SU-DHL-6 (cell line): ENCODE results near the gene CCDC127.

Experiments
- H2AFZ ChIP-seq: fragments of 200-600 bp; sonication (generic); 2 replicates; pipeline ENCODE4 v1.6.1; 2014; ENCODE audit warnings: low read depth, mild to moderate bottlenecking, moderate library complexity, mixed read lengths, antibody characterized with exemption, low read length; ENCODE audit not compliant: severe bottlenecking
- H3F3A ChIP-seq: fragments of 200-600 bp; shearing (Covaris generic); 2 replicates; pipeline ENCODE4 v1.6.0; 2016; ENCODE audit warnings: antibody characterized with exemption, mild to moderate bottlenecking; ENCODE audit not compliant: insufficient read depth
- H3K27ac ChIP-seq: fragments of 200-600 bp; sonication (generic); 2 replicates; pipeline ENCODE4 v1.5.1; 2016; ENCODE audit warnings: low read depth, mild to moderate bottlenecking, low read length, moderate library complexity, mixed read lengths
- H3K27me3 ChIP-seq: fragments of 200-600 bp; sonication (generic), shearing (Covaris generic); 2 replicates; pipeline ENCODE4 v1.6.0; 2014; ENCODE audit warnings: mild to moderate bottlenecking, low read length
- H3K36me3 ChIP-seq: fragments of 200-600 bp; sonication (generic); 2 replicates; pipeline ENCODE4 v1.6.1; 2014; ENCODE audit warnings: mild to moderate bottlenecking, low read length, mixed read lengths
- H3K4me2 ChIP-seq: fragments of 300-600, 200-600 bp; shearing (Covaris generic), sonication (generic); 2 replicates; pipeline ENCODE4 v1.6.0; 2014; ENCODE audit warnings: low read length, low read depth, mild to moderate bottlenecking; ENCODE audit not compliant: poor library complexity, severe bottlenecking
- H3K4me3 ChIP-seq: fragments of 200-600 bp; sonication (generic); 2 replicates; pipeline ENCODE4 v1.5.1; 2014; ENCODE audit warnings: antibody characterized with exemption, low read length, mild to moderate bottlenecking, mixed read lengths; ENCODE audit not compliant: insufficient read depth, poor library complexity, severe bottlenecking
- H3K79me2 ChIP-seq: fragments of 200-600 bp; sonication (generic); 2 replicates; pipeline ENCODE4 v1.6.1; 2014; ENCODE audit warnings: mild to moderate bottlenecking, low read length, moderate library complexity; ENCODE audit not compliant: insufficient read depth
- H3K9ac ChIP-seq: fragments of 200-600 bp; sonication (generic); 2 replicates; pipeline ENCODE4 v1.7.0; 2014; ENCODE audit warnings: mild to moderate bottlenecking, low read length
- H3K9me2 ChIP-seq: fragments of 200-600 bp; sonication (generic); replicated peaks from 2 replicates; pipeline ENCODE4 v1.6.1; 2014; ENCODE audit warnings: low read length; ENCODE audit not compliant: insufficient read depth
- H3K9me3 ChIP-seq: fragments of 200-600 bp; sonication (generic); 2 replicates; pipeline ENCODE4 v1.6.1; 2014; ENCODE audit warnings: low read length, mixed read lengths; ENCODE audit not compliant: insufficient read depth
- H4K20me1 ChIP-seq: fragments of 200-600 bp; sonication (generic); 2 replicates; pipeline ENCODE4 v1.6.1; 2014; ENCODE audit warnings: low read depth, mild to moderate bottlenecking, antibody characterized with exemption, low read length, moderate library complexity, mixed read lengths
- EZH2phosphoT487 ChIP-seq: fragments of 200-600 bp; sonication (generic), shearing (Covaris generic); conservative IDR thresholded peaks from 2 replicates; pipeline ENCODE4 v1.6.1; 2018; ENCODE audit warnings: mild to moderate bottlenecking, antibody characterized with exemption, low read length, moderate library complexity, mixed read lengths
- TF ChIP-seq, protein P1 (sequence below): fragments of 200-600 bp; sonication (generic); IDR thresholded peaks from one replicate; pipeline ENCODE4 v1.5.1; 2017; ENCODE audit warnings: antibody characterized with exemption, mild to moderate bottlenecking, low read length, moderate library complexity; ENCODE audit not compliant: insufficient read depth, poor library complexity, severe bottlenecking

The CCDC127 gene

DNA sequence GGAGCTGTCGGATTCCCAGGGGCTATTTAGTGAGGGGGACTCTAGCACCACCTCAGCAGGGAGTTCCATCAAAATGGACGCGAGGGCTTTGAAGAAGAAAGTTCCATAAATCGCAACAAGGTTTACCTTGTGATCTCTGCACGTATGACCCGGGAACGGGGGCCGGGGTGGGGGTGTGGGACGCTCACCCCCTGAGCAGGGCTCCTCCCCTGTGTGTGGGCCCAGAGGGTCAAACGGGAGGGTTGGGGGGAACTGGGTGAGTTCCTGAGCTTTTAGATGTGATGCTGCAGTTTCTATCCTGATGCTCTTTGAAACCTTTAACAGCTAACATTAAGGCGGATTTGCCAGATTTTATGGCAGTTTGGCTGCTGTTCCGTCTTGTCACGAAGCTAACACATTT is 45.5 kb downstream of the CCDC127 start:
- H3K27ac ChIP-seq = no peak overlapping the region
- no peaks in the 10 kb centered on the region for H3K9me2 ChIP-seq
- no peaks in the 10 kb centered on the region for H4K20me1 ChIP-seq
- no peaks in the 10 kb centered on the region for H3K79me2 ChIP-seq
- no peak overlapping the region for H3K4me3 ChIP-seq
- H2AFZ ChIP-seq = no peak overlapping the region
- no peak overlapping the region for H3K4me2 ChIP-seq
- no peaks in the 10 kb centered on the region for H3K36me3 ChIP-seq
- H3K9ac ChIP-seq = no peak overlapping the region
- H3K9me3 ChIP-seq = no peaks in the 10 kb centered on the region
- H3K27me3 ChIP-seq = no peaks in the 10 kb centered on the region
- no peak for TF ChIP-seq EZH2phosphoT487
- TF ChIP-seq, protein P1, sequence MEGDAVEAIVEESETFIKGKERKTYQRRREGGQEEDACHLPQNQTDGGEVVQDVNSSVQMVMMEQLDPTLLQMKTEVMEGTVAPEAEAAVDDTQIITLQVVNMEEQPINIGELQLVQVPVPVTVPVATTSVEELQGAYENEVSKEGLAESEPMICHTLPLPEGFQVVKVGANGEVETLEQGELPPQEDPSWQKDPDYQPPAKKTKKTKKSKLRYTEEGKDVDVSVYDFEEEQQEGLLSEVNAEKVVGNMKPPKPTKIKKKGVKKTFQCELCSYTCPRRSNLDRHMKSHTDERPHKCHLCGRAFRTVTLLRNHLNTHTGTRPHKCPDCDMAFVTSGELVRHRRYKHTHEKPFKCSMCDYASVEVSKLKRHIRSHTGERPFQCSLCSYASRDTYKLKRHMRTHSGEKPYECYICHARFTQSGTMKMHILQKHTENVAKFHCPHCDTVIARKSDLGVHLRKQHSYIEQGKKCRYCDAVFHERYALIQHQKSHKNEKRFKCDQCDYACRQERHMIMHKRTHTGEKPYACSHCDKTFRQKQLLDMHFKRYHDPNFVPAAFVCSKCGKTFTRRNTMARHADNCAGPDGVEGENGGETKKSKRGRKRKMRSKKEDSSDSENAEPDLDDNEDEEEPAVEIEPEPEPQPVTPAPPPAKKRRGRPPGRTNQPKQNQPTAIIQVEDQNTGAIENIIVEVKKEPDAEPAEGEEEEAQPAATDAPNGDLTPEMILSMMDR = no peak
- H3F3A ChIP-seq = no peaks in the 10 kb centered on the region

DNA sequence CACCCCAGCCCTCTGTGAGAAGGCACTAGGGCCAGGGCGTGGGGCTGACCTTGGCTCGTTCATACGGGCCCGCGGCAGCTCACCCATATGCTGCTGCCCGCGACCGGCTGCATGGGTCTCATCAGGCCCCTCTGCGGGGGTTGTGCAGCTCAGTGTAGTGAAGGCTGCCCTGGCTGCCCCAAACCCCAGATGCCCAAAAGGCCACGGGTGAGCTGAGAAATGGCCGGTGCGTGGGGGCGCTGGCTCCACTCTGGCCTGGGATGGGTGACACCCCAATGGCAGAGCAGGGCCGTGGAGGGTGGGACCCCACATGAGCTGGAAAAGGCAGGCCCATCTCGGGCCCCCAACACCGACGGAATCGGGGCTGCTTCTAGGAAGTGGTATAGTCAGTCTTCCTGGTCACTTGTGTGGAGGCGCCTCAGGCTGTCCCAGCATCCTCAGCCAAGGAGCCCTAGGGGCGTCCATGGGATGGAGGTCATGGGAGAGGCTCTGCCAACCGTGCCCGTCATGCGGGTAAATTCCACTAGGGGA is 46.1 kb downstream of the CCDC127 start:
- Histone ChIP-seq H3K27ac (no peak overlapping the region), H3K79me2 (no peaks in the 10 kb centered on the region), H4K20me1 (no peaks in the 10 kb centered on the region), H3K9me2 (no peaks in the 10 kb centered on the region), H2AFZ (no peak overlapping the region), H3K4me3 (no peak overlapping the region), H3K4me2 (no peak overlapping the region), H3K27me3 (no peaks in the 10 kb centered on the region), H3F3A (no peaks in the 10 kb centered on the region), H3K9ac (no peak overlapping the region), H3K9me3 (no peaks in the 10 kb centered on the region), H3K36me3 (no peaks in the 10 kb centered on the region)
- TF ChIP-seq, protein P1 = no peak
- TF ChIP-seq EZH2phosphoT487 = no peak

- H3K4me3 ChIP-seq = no peak overlapping the region
- H2AFZ ChIP-seq = no peak overlapping the region
- H3K79me2 ChIP-seq = no peaks in the 10 kb centered on the region
- TF ChIP-seq, protein P1 = no peak
- no peak for TF ChIP-seq EZH2phosphoT487
- no peaks in the 10 kb centered on the region for H3K9me2 ChIP-seq
- no peaks in the 10 kb centered on the region for H3K36me3 ChIP-seq
- H3K9me3 ChIP-seq = no peaks in the 10 kb centered on the region
- H3K4me2 ChIP-seq = no peak overlapping the region
- no peaks in the 10 kb centered on the region for H3K27me3 ChIP-seq
- no peaks in the 10 kb centered on the region for H4K20me1 ChIP-seq
- H3K9ac ChIP-seq = no peak overlapping the region
- no peaks in the 10 kb centered on the region for H3F3A ChIP-seq
- H3K27ac ChIP-seq = no peak overlapping the region
Observed at GRCh38 chr5:170971-171800, 46.8 kb downstream of the CCDC127 start.
